HCT116 (cell line): Measurements from ENCODE around the gene PPFIA1. TPM values are rescaled to one million over a fixed set of nuclear protein-coding genes. Genes with fewer than 3 reads are reported as not detected.

Experiments used
- ATAC-seq: fragments of 200-7000 bp; cut with Tn5 transposase; 2 replicates; pipeline ENCODE4 v1.9.1; 2020; ENCODE audit warnings: mild to moderate bottlenecking, moderate library complexity
- BruUV-seq: library from RNA; stranded (reverse); fragments of 400-500 nt; replicated peaks from 2 replicates; lab custom pipeline; 2021; lab: Mats Ljungman, UMichigan
- CTCF ChIA-PET: fragments of 300-600 bp; sonication (Branson Sonifier 250); formaldehyde crosslinking; loops from one replicate; lab custom pipeline; 2021; ENCODE audit warnings: antibody characterized with exemption; lab: Charles Lee
- POLR2A ChIA-PET: fragments of 300-600, 350-600 bp; sonication (Branson Sonifier 250); formaldehyde crosslinking; loops from one replicate; lab custom pipeline; 2021; ENCODE audit warnings: antibody characterized with exemption; lab: Charles Lee
- RAD21 ChIA-PET, 2 experiments: fragments of 300-600 bp; sonication (Branson Sonifier 250); formaldehyde crosslinking; loops; one replicate each; lab custom pipeline; 2023; ENCODE audit warnings: low total read pairs in 2 of 2; ENCODE audit not compliant: uncharacterized antibody in 2 of 2, unreplicated experiment in 2 of 2, low non-redundant PET in 1 of 2; lab: Charles Lee
- DNase-seq: peaks from one replicate; pipeline ENCODE4 v3.0.0-alpha.2; 2010; ENCODE audit warnings: low read depth, low spot score
- H2AFZ ChIP-seq: fragments of 200-600 bp; shearing (Covaris generic), sonication (generic); 2 replicates; pipeline ENCODE4 v1.6.1; 2017; ENCODE audit warnings: low read depth, mixed run types, mixed read lengths, antibody characterized with exemption, low read length; ENCODE audit not compliant: poor library complexity, severe bottlenecking
- H3K27ac ChIP-seq: 2 replicates; pipeline ENCODE4 v1.5.1; 2012; ENCODE audit warnings: low read depth, low read length
- H3K27me3 ChIP-seq: fragments of 200-600 bp; sonication (generic); 2 replicates; pipeline ENCODE4 v1.6.1; 2016; ENCODE audit warnings: mixed run types, low read length, mixed read lengths; ENCODE audit not compliant: insufficient read depth
- H3K36me3 ChIP-seq, 2 experiments: fragments of 200-500 bp in 1 of 2; fragments of 200-600 bp in 1 of 2; sonication (Bioruptor generic) in 1 of 2; sonication (generic) in 1 of 2; 2 replicates each; pipeline versions ENCODE4 v1.5.1 to v1.6.1; 2014 to 2016; ENCODE audit warnings: low read length in 2 of 2, inconsistent platforms in 1 of 2, mixed read lengths in 1 of 2, mixed run types in 1 of 2; ENCODE audit not compliant: insufficient read depth in 2 of 2, control insufficient read depth in 1 of 2
- H3K4me1 ChIP-seq, 2 experiments: fragments of 200-600 bp in 1 of 2; sonication (generic) in 1 of 2; 2 replicates each; pipeline versions ENCODE4 v1.5.1 to v1.6.1; 2012 to 2017; ENCODE audit warnings: low read length in 2 of 2, inconsistent platforms in 1 of 2, mild to moderate bottlenecking in 1 of 2, mixed read lengths in 1 of 2, mixed run types in 1 of 2, moderate library complexity in 1 of 2; ENCODE audit not compliant: insufficient read depth in 2 of 2, control insufficient read depth in 1 of 2
- H3K4me2 ChIP-seq: fragments of 200-600 bp; sonication (generic); 2 replicates; pipeline ENCODE4 v1.6.1; 2017; ENCODE audit warnings: mixed run types, low read length, mixed read lengths
- H3K4me3 ChIP-seq, 2 experiments: fragments of 200-600 bp in 1 of 2; sonication (generic) in 1 of 2; replicated peaks in 1 of 2; 2 replicates each; pipeline ENCODE4 v1.5.1; 2011 to 2016; ENCODE audit warnings: low read length in 2 of 2, control low read depth in 1 of 2, low read depth in 1 of 2, mild to moderate bottlenecking in 1 of 2, mixed read lengths in 1 of 2, mixed run types in 1 of 2
- H3K79me2 ChIP-seq: fragments of 200-600 bp; sonication (generic); 2 replicates; pipeline ENCODE4 v1.6.1; 2017; ENCODE audit warnings: mild to moderate bottlenecking, mixed run types, low read length, moderate library complexity, mixed read lengths; ENCODE audit not compliant: insufficient read depth
- H3K9ac ChIP-seq: fragments of 200-600 bp; sonication (generic); 2 replicates; pipeline ENCODE4 v1.6.1; 2016; ENCODE audit warnings: low read length, mixed read lengths
- H3K9me2 ChIP-seq: fragments of 200-600 bp; sonication (generic), shearing (Covaris generic); 2 replicates; pipeline ENCODE4 v1.6.1; 2017; ENCODE audit warnings: mixed run types, mild to moderate bottlenecking, moderate library complexity; ENCODE audit not compliant: insufficient read depth
- H3K9me3 ChIP-seq, 2 experiments: fragments of 200-500 bp in 1 of 2; fragments of 200-600 bp in 1 of 2; sonication (Bioruptor generic) in 1 of 2; sonication (generic) in 1 of 2; 2 replicates each; pipeline ENCODE4 v1.6.1; 2014 to 2017; ENCODE audit warnings: low read length in 2 of 2, mixed read lengths in 2 of 2, inconsistent platforms in 1 of 2, low read depth in 1 of 2, mild to moderate bottlenecking in 1 of 2, mixed run types in 1 of 2, moderate library complexity in 1 of 2; ENCODE audit not compliant: control insufficient read depth in 1 of 2, insufficient read depth in 1 of 2
- H4K20me1 ChIP-seq: fragments of 200-600 bp; sonication (generic), shearing (Covaris generic); 2 replicates; pipeline ENCODE4 v1.6.1; 2017; ENCODE audit warnings: mixed run types, mild to moderate bottlenecking, moderate library complexity; ENCODE audit not compliant: insufficient read depth
- CEBPB ChIP-seq: IDR thresholded peaks from 2 replicates; pipeline ENCODE4 v1.6.1; 2012; ENCODE audit warnings: low read depth
- EGR1 ChIP-seq: IDR thresholded peaks from 2 replicates; pipeline ENCODE4 v1.6.1; 2012; ENCODE audit warnings: low read depth
- ELF1 ChIP-seq: IDR thresholded peaks from 2 replicates; pipeline ENCODE4 v1.6.1; 2012; ENCODE audit warnings: low read depth, borderline replicate concordance
- POLR2A ChIP-seq: IDR thresholded peaks from 2 replicates; pipeline ENCODE4 v1.7.0; 2011; ENCODE audit warnings: borderline replicate concordance; ENCODE audit not compliant: insufficient read depth, insufficient read length; ENCODE audit errors: extremely low read depth
- SIN3A ChIP-seq: IDR thresholded peaks from 2 replicates; pipeline ENCODE4 v1.6.1; 2012; ENCODE audit warnings: low read depth
- SP1 ChIP-seq: IDR thresholded peaks from 2 replicates; pipeline ENCODE4 v1.6.1; 2012; ENCODE audit warnings: low read depth
- YY1 ChIP-seq: IDR thresholded peaks from 2 replicates; pipeline ENCODE4 v1.6.1; 2011; ENCODE audit warnings: low read length, low read depth, moderate library complexity, mild to moderate bottlenecking; ENCODE audit not compliant: insufficient replicate concordance; ENCODE audit errors: extremely low read depth
- intact Hi-C: fragments of 100-400 bp; cut with micrococcal nuclease; formaldehyde crosslinking; loops from 2 replicates; pipeline ENCODE4 v1.10.0; 2022
- total RNA-seq: library from RNA; stranded (reverse); gene quantifications from one replicate; pipeline ENCODE4 v1.2.1, GENCODE V29; 2021; ENCODE audit not compliant: unreplicated experiment
- TF ChIP-seq, protein P1 (sequence below): IDR thresholded peaks from 2 replicates; pipeline ENCODE4 v1.6.1; 2012
- TF ChIP-seq, protein P2 (sequence below): IDR thresholded peaks from 2 replicates; pipeline ENCODE4 v1.6.1; 2011; ENCODE audit warnings: mild to moderate bottlenecking, low read length, moderate library complexity; ENCODE audit not compliant: insufficient replicate concordance; ENCODE audit errors: extremely low read depth

Gene PPFIA1
- total RNA-seq, 1 experiment from 2014 or later = 48.6 TPM

DNA sequence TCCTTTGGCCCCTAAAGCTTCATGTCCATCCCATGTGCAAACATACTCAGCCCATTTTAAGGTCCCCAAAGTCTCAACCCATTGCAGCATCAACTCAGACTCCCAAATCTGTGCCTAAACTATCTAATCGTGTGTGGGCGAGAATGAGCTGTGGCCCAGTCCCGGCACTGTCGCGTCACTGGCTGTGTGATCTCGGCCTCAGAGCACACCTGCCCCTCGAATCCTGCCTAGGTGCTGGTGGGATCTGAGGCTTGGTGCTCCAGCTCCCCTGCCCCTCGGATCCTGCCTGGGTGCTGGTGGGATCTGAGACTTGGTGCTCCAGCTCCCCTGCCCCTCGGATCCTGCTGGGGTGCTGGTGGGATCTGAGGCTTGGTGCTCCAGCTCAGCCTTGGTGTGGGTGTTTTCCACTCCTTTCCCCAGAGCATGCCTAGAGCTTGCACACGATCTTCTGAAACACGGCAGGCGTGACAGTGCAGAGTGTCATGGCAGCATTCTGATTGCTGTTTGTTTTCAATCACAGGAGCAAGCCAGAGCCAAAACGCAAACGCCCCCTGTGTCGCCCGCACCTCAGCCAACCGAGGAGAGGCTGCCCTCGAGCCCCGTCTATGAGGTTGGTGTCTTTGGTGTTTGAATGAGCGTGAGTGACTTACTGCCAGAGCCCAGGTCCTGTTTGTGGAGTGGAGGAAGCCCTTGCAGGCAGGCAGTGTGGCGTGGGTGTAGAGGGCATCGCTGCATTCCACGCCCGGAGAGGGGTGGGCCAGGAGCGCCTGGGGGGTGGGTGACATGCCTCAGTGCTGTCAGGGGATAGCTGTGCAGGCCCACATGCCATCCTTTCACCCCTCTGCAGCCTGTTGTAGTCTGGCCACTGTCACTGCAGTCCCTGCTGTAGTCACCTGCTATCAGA, 160.4 kb downstream of the PPFIA1 start:
- Histone ChIP-seq H3K79me2 (no peaks in the 10 kb centered on the region), H2AFZ (no peak overlapping the region), H3K9ac (no peak overlapping the region), H3K4me1 (no peaks in the 10 kb centered on the region), H3K9me2 (no peaks in the 10 kb centered on the region), H4K20me1 (no peaks in the 10 kb centered on the region), H3K4me2 (no peak overlapping the region), H3K4me3 (no peak overlapping the region), H3K9me3 (no peaks in the 10 kb centered on the region), H3K27me3 (no peaks in the 10 kb centered on the region), H3K27ac (no peak overlapping the region), H3K36me3 (peaks cover 51 to 53% of the 10 kb centered on the region in 2 experiments; a peak in 3 of 4 replicates)
- TF ChIP-seq EGR1 (no peak), SP1 (no peak), YY1 (no peak), SIN3A (no peak), CEBPB (no peak), ELF1 (no peak), POLR2A (no peak)
- TF ChIP-seq, protein P1, sequence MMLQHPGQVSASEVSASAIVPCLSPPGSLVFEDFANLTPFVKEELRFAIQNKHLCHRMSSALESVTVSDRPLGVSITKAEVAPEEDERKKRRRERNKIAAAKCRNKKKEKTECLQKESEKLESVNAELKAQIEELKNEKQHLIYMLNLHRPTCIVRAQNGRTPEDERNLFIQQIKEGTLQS = no peak
- TF ChIP-seq, protein P2, sequence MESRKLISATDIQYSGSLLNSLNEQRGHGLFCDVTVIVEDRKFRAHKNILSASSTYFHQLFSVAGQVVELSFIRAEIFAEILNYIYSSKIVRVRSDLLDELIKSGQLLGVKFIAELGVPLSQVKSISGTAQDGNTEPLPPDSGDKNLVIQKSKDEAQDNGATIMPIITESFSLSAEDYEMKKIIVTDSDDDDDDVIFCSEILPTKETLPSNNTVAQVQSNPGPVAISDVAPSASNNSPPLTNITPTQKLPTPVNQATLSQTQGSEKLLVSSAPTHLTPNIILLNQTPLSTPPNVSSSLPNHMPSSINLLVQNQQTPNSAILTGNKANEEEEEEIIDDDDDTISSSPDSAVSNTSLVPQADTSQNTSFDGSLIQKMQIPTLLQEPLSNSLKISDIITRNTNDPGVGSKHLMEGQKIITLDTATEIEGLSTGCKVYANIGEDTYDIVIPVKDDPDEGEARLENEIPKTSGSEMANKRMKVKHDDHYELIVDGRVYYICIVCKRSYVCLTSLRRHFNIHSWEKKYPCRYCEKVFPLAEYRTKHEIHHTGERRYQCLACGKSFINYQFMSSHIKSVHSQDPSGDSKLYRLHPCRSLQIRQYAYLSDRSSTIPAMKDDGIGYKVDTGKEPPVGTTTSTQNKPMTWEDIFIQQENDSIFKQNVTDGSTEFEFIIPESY = no peak
- BruUV-seq = no TSS peak
- DNase-seq (no peak), ATAC-seq (no peak)
- RAD21 ChIA-PET = no interaction called here
- POLR2A ChIA-PET = no interaction called here
- CTCF ChIA-PET = no interaction called here
- intact Hi-C loops = no loop called here
